Subcutaneous adipose tissue (tissue), 4 donors: ENCODE data around the gene PDE11A. TPM values are rescaled to one million over a fixed set of nuclear protein-coding genes. Genes with fewer than 3 reads are reported as not detected.

Experiments
- CTCF ChIP-seq: fragments of 450-650 bp; IDR thresholded peaks from one replicate; pipeline ENCODE4 v1.5.1; 2016; ENCODE audit warnings: low read depth, mild to moderate bottlenecking, control low read depth, antibody characterized with exemption, moderate library complexity
- total RNA-seq, 4 donors: library from RNA; depleted of rRNA; stranded (reverse); fragments of >200 nt; gene quantifications; one replicate each; pipeline ENCODE4 v1.1.0, GENCODE V29; 2016

The PDE11A gene
- total RNA-seq, 4 donors from 2014 or later: 0.33 to 1.2 (median 1.1) TPM; not detected in 1

- TF ChIP-seq CTCF: no peak
These were observed 133.4 kb downstream of the PDE11A start for GRCh38 chr2:177939211-177939610.

DNA sequence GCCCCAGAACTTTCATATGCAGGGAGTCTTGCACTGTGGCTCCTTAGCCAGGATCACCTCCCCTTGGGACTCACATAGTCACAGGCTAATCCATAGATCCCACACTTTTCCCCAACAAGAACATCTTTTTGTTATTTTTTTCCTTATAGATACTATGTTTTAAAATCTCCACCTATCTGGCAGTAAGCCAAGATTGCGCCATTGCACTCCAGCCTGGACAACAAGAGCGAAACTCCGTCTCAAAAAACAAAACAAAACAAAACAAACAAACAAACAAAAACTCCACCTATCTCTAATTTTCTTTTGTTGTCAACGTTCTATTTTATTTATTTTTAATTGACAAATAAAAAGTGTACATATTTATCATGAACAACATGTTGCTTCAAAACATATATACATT is 141.7 kb downstream of the PDE11A start:
- TF ChIP-seq CTCF: no peak

GRCh38 chr2:177929662-177930522 is 142.7 kb downstream of the PDE11A start:
- TF ChIP-seq CTCF: no peak

- TF ChIP-seq CTCF: no peak
These were observed 149.3 kb downstream of the PDE11A start for GRCh38 chr2:177923323-177923722.

DNA sequence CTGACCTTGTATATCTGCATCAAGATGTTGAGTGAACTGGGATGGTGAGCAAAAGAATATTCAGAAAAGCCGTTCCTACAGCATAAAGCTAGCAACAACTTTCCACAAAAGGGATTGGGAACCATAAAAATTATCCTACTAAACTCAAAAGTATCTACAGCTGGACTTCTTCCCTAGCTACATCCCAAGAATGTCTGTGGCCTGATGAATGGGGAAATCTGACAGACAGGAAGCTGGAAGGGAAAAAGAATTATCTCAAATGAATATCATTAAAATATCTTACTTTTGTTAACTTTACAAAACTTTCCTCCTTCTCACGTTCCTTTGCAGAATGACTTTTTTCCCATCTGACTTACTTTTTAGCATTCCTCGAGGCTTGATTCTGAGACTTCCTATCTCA is 150.9 kb downstream of the PDE11A start:
- no peak for TF ChIP-seq CTCF

DNA sequence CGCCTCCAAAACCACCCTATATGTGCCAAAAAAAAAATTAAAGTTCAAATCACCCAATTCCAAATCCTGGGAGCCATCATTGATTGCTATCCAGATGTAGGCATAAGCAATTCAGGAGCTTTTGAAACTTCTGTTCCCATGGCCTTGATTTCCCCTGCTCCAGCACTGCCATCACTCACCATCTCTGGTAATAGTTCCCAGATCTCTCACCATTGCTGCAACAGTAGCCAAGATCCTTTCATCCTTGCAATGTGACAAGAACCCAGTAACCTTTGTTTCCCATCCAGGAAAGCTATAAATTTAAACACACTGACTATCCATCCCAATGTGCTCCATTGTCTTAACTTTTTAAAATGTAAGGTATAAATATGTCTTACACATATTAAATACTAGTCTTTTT is 155.4 kb downstream of the PDE11A start:
- no peak for TF ChIP-seq CTCF

DNA sequence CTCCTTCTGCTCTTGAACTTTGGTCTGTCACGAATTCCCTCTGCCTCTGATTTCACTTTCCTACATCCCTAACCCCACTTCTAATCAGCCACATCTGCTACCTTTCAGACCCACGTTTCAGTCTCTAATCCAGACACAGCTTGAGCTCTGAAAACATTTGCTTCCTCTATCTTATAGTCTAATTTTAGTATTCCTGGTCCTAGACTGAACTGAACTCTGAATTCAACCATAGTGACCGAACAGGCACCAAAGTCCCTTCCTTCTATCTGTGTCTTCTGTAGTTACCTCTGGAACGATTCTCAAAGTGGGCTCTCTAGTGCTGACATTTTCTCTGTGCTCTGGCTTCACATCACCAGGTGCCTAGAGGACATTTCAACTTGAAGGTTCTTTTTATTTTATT is 156.2 kb downstream of the PDE11A start:
- TF ChIP-seq CTCF: no peak
